OCI-LY7 (cell line): ENCODE results near the gene S1PR4. TPM values are rescaled to one million over a fixed set of nuclear protein-coding genes. Genes with fewer than 3 reads are reported as not detected.

ENCODE experiments used
- BruUV-seq: library from RNA; stranded (reverse); fragments of 400-500 nt; replicated peaks from 2 replicates; lab custom pipeline; 2021; lab: Mats Ljungman, UMichigan
- CTCF ChIA-PET: fragments of 300-600 bp; sonication (Branson Sonifier 250); formaldehyde crosslinking; loops from one replicate; lab custom pipeline; 2022; ENCODE audit warnings: antibody characterized with exemption; ENCODE audit not compliant: unreplicated experiment; lab: Charles Lee
- POLR2A ChIA-PET: fragments of 300-600 bp; sonication (Branson Sonifier 250); formaldehyde crosslinking; loops from one replicate; lab custom pipeline; 2022; ENCODE audit warnings: antibody characterized with exemption; lab: Charles Lee
- DNase-seq: peaks from one replicate; pipeline ENCODE4 v3.0.0-alpha.2; 2015; ENCODE audit warnings: low spot score
- H2AFZ ChIP-seq: fragments of 200-600 bp; sonication (generic), shearing (Covaris generic); 2 replicates; pipeline ENCODE4 v1.6.1; 2014; ENCODE audit warnings: mild to moderate bottlenecking, antibody characterized with exemption, low read length, moderate library complexity
- H3K27ac ChIP-seq: fragments of 200-600 bp; sonication (generic); 2 replicates; pipeline ENCODE4 v1.5.1; 2014; ENCODE audit warnings: mixed run types, low read depth, mild to moderate bottlenecking, moderate library complexity, low read length, inconsistent platforms; ENCODE audit not compliant: poor library complexity, severe bottlenecking
- H3K36me3 ChIP-seq: fragments of 200-600 bp; sonication (generic); 2 replicates; pipeline ENCODE4 v1.6.1; 2014; ENCODE audit warnings: mild to moderate bottlenecking, antibody characterized with exemption, low read length, moderate library complexity, mixed read lengths; ENCODE audit not compliant: insufficient read depth
- H3K4me1 ChIP-seq: fragments of 200-600 bp; sonication (generic); 2 replicates; pipeline ENCODE4 v1.5.1; 2014; ENCODE audit warnings: mild to moderate bottlenecking, low read length; ENCODE audit not compliant: insufficient read depth, poor library complexity, severe bottlenecking
- H3K4me2 ChIP-seq: fragments of 200-600 bp; sonication (generic); 2 replicates; pipeline ENCODE4 v1.6.1; 2014; ENCODE audit warnings: mild to moderate bottlenecking, low read length
- H3K4me3 ChIP-seq: fragments of 200-600 bp; sonication (generic); 2 replicates; pipeline ENCODE4 v1.5.1; 2014; ENCODE audit warnings: mild to moderate bottlenecking, low read depth, low read length; ENCODE audit not compliant: poor library complexity, severe bottlenecking
- H3K79me2 ChIP-seq: fragments of 200-600 bp; sonication (generic); 2 replicates; pipeline ENCODE4 v1.6.1; 2016; ENCODE audit warnings: low read depth, mild to moderate bottlenecking, low read length, moderate library complexity, mixed read lengths; ENCODE audit not compliant: insufficient read depth
- H3K9me2 ChIP-seq: fragments of 200-600 bp; sonication (generic); 2 replicates; pipeline ENCODE4 v1.6.1; 2016; ENCODE audit warnings: mild to moderate bottlenecking, low read length, mixed read lengths; ENCODE audit not compliant: insufficient read depth
- H3K9me3 ChIP-seq: fragments of 200-600 bp; sonication (generic); 2 replicates; pipeline ENCODE4 v1.6.1; 2014; ENCODE audit warnings: mild to moderate bottlenecking, mixed run types, low read length, mixed read lengths
- H4K20me1 ChIP-seq: fragments of 200-600 bp; sonication (generic); 2 replicates; pipeline ENCODE4 v1.6.1; 2014; ENCODE audit warnings: mild to moderate bottlenecking, antibody characterized with exemption, low read length, moderate library complexity, mixed read lengths; ENCODE audit not compliant: insufficient read depth
- CTCF ChIP-seq: fragments of 200-600 bp; sonication (generic); conservative IDR thresholded peaks from 2 replicates; pipeline ENCODE4 v1.5.1; 2014; ENCODE audit warnings: mild to moderate bottlenecking, antibody characterized with exemption, low read length, moderate library complexity, mixed read lengths
- EZH2phosphoT487 ChIP-seq: fragments of 200-600 bp; sonication (generic); IDR thresholded peaks from 2 replicates; pipeline ENCODE4 v1.6.1; 2018; ENCODE audit warnings: low read depth, borderline replicate concordance, mild to moderate bottlenecking, mixed run types, antibody characterized with exemption, low read length, moderate library complexity, mixed read lengths
- intact Hi-C: fragments of 100-400 bp; cut with micrococcal nuclease; formaldehyde crosslinking; loops from one replicate; pipeline ENCODE4 v1.10.0; 2022; ENCODE audit not compliant: unreplicated experiment
- total RNA-seq, 2 experiments: library from RNA; depleted of rRNA in 1 of 2; stranded (reverse); fragments of >200 nt in 1 of 2; shearing (Covaris generic) in 1 of 2; gene quantifications; 2 replicates each; pipeline ENCODE4 v1.2.3, GENCODE V29; 2014 to 2022

Gene S1PR4
- total RNA-seq, 2 experiments from 2014 or later, result 25.8 to 34.1 TPM

- Histone ChIP-seq H2AFZ (no peak overlapping the region), H3K4me2 (no peak overlapping the region), H3K9me3 (no peaks in the 10 kb centered on the region), H3K79me2 (no peaks in the 10 kb centered on the region), H3K4me3 (no peak overlapping the region), H4K20me1 (no peaks in the 10 kb centered on the region), H3K4me1 (no peaks in the 10 kb centered on the region), H3K36me3 (no peaks in the 10 kb centered on the region), H3K9me2 (no peaks in the 10 kb centered on the region), H3K27ac (no peak overlapping the region)
- intact Hi-C loops, result no loop called here
- DNase-seq, result no peak
- BruUV-seq, result no TSS peak
- POLR2A ChIA-PET, result interaction anchor here (0.7 kb wide), 1 partner anchor 851 kb away, joined by 4 read pairs; no protein-coding TSS in a partner anchor
- CTCF ChIA-PET, result interaction anchor here (0.5 kb wide), 1 partner anchor 512 kb away, joined by 6 read pairs; no protein-coding TSS in a partner anchor
- no peak for TF ChIP-seq EZH2phosphoT487
Observed at GRCh38 chr19:3131168-3131567, 47.4 kb upstream of the S1PR4 start.

- H3K36me3 ChIP-seq, result no peaks in the 10 kb centered on the region
- H3K4me2 ChIP-seq, result no peak overlapping the region
- no peak overlapping the region for H3K27ac ChIP-seq
- POLR2A ChIA-PET, result interaction anchor here (0.6 to 0.7 kb wide), 3 partner anchors 8 to 158 kb away, joined by 4 to 6 read pairs (median 6); no protein-coding TSS in a partner anchor
- BruUV-seq, result no TSS peak
- TF ChIP-seq EZH2phosphoT487 (no peak), CTCF (no peak)
- no peak overlapping the region for H2AFZ ChIP-seq
- no peak for DNase-seq
- intact Hi-C loops, result no loop called here
- no peaks in the 10 kb centered on the region for H3K79me2 ChIP-seq
- H4K20me1 ChIP-seq, result no peaks in the 10 kb centered on the region
- H3K4me3 ChIP-seq, result no peak overlapping the region
- H3K4me1 ChIP-seq, result no peaks in the 10 kb centered on the region
- no peaks in the 10 kb centered on the region for H3K9me2 ChIP-seq
- H3K9me3 ChIP-seq, result no peaks in the 10 kb centered on the region
- CTCF ChIA-PET, result interaction anchor here (0.6 kb wide), 1 partner anchor 31 kb away, joined by 3 read pairs; no protein-coding TSS in a partner anchor
Observed at GRCh38 chr19:3132971-3133792, 45.4 kb upstream of the S1PR4 start.

- Histone ChIP-seq H3K4me3 (no peak overlapping the region), H3K9me2 (no peaks in the 10 kb centered on the region), H2AFZ (no peak overlapping the region), H3K79me2 (no peaks in the 10 kb centered on the region), H3K4me1 (no peaks in the 10 kb centered on the region), H4K20me1 (no peaks in the 10 kb centered on the region), H3K9me3 (no peaks in the 10 kb centered on the region), H3K27ac (no peak overlapping the region), H3K4me2 (no peak overlapping the region), H3K36me3 (no peaks in the 10 kb centered on the region)
- intact Hi-C loops, result no loop called here
- no TSS peak for BruUV-seq
- CTCF ChIA-PET, result no interaction called here
- POLR2A ChIA-PET, result no interaction called here
- TF ChIP-seq EZH2phosphoT487 (no peak), CTCF (no peak)
- DNase-seq, result no peak
Observed at GRCh38 chr19:3133793-3134116, 44.8 kb upstream of the S1PR4 start.
